Neutrophil (primary cell): Measurements from ENCODE around the gene WDR86.

Experiments
- H3K27ac ChIP-seq: fragments of 200-600 bp; sonication (generic); 2 replicates; pipeline ENCODE4 v1.5.1; 2016; ENCODE audit warnings: mild to moderate bottlenecking, moderate library complexity
- H3K27me3 ChIP-seq: fragments of 200-600 bp; sonication (generic); 2 replicates; pipeline ENCODE4 v1.6.0; 2016; ENCODE audit warnings: mild to moderate bottlenecking
- H3K36me3 ChIP-seq: fragments of 200-600 bp; sonication (generic); 2 replicates; pipeline ENCODE4 v1.5.1; 2017
- H3K4me1 ChIP-seq, 2 experiments: fragments of 200-600 bp in 1 of 2; sonication (generic) in 1 of 2; 1 replicate in 1 of 2; 2 replicates in 1 of 2; pipeline versions ENCODE4 v1.5.1 to v1.6.1; 2013 to 2016; ENCODE audit warnings: low read depth in 1 of 2, low read length in 1 of 2, mild to moderate bottlenecking in 1 of 2, moderate library complexity in 1 of 2; ENCODE audit not compliant: control insufficient read depth in 1 of 2, insufficient read depth in 1 of 2
- H3K4me3 ChIP-seq, 2 experiments: fragments of 200-600 bp in 1 of 2; sonication (generic) in 1 of 2; 1 replicate in 1 of 2; 2 replicates in 1 of 2; pipeline ENCODE4 v1.5.1; 2013 to 2016; ENCODE audit warnings: low read depth in 1 of 2, low read length in 1 of 2, mild to moderate bottlenecking in 1 of 2, moderate library complexity in 1 of 2
- H3K9me3 ChIP-seq: fragments of 200-600 bp; sonication (generic); 2 replicates; pipeline ENCODE4 v1.5.1; 2016
- CTCF ChIP-seq: fragments of 200-600 bp; sonication (generic); IDR thresholded peaks from 2 replicates; pipeline ENCODE4 v1.5.1; 2016; ENCODE audit warnings: antibody characterized with exemption

WDR86 gene

DNA sequence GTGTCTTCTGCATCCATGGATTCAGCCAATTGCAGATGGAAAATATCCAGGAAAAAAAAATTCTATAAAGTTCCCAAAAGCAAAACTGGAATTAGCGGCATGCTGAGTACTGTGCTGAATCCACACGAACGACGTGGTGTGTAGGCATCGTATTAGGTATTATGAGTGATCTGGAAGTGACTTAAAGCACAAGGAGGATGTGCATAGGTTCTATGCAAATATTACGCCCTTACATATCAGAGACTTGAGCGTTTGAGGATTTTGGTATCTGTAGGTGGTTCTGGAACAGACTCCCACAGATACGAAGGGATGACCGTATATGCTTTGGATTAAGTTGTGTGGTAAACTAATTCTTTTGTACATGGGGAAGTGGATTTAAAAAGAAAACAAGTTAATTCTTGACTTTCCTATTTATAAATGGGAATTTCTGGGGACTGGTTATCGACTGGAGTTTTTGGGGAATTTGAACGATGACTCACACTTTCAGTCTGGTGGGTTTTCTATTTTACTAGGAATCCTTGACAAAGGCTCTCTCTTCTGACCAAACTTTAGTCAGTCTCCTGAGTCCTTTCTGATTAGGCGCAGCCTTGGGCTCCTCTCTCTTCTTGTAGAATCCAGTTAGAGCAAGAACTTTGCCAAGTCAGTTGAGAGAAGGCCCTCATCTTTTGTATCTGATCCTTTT lies 73.7 kb downstream of the WDR86 start:
- TF ChIP-seq CTCF: no peak
- Histone ChIP-seq H3K27ac (no peak overlapping the region), H3K27me3 (no peaks in the 10 kb centered on the region), H3K4me1 (peaks cover 18 to 23% of the 10 kb centered on the region in 2 experiments), H3K36me3 (no peaks in the 10 kb centered on the region), H3K4me3 (no peak overlapping the region), H3K9me3 (no peaks in the 10 kb centered on the region)

DNA sequence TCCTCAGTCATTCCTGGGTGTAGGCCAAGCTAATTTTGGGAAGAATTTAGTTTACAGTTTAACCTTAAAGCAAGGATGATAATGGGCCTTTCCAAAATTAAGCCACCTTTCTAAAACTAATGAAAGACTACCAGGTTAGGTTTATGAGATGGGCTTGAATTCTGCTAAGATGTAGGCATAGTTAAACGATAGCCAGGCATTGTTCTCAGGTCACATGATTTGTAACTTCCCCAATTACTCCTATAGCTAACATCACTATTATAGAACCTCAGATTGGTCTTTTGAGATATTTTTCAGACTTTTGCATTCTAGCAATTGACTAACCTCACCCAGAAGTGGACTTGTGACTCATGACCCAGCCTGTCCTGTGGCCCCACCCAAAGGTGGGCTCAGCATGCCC lies 75.2 kb downstream of the WDR86 start:
- Histone ChIP-seq H3K36me3 (no peaks in the 10 kb centered on the region), H3K27ac (no peak overlapping the region), H3K4me1 (peaks cover 7 to 8% of the 10 kb centered on the region in 2 experiments), H3K27me3 (no peaks in the 10 kb centered on the region), H3K9me3 (no peaks in the 10 kb centered on the region), H3K4me3 (no peak overlapping the region)
- no peak for TF ChIP-seq CTCF
